HG03064 (cell line): Measurements from ENCODE around the gene NSG1.

Source experiments
- ATAC-seq: cut with Tn5 transposase; IDR thresholded peaks from one replicate; pipeline ENCODE4 v1.9.1; 2021; ENCODE audit warnings: low read depth; ENCODE audit not compliant: unreplicated experiment

NSG1 gene

GRCh38 chr4:4428966-4429875, 42.3 kb downstream of the NSG1 start:
- ATAC-seq, result no peak

- ATAC-seq, result no peak
These were observed 43.7 kb downstream of the NSG1 start for GRCh38 chr4:4430492-4431195.

- no peak for ATAC-seq
These were observed 45.6 kb downstream of the NSG1 start for GRCh38 chr4:4432341-4433125.

GRCh38 chr4:4433941-4434340, 47.0 kb downstream of the NSG1 start:
- ATAC-seq, result no peak

- ATAC-seq, result no peak
These were observed 49.4 kb downstream of the NSG1 start for GRCh38 chr4:4436244-4436823.

- ATAC-seq, result no peak
These were observed 51.0 kb downstream of the NSG1 start for GRCh38 chr4:4437798-4438470.

GRCh38 chr4:4438891-4439290, 52.0 kb downstream of the NSG1 start:
- ATAC-seq, result no peak

- ATAC-seq, result no peak
These were observed 52.9 kb downstream of the NSG1 start for GRCh38 chr4:4439782-4440181.

GRCh38 chr4:4440333-4441061, 53.6 kb downstream of the NSG1 start:
- no peak for ATAC-seq

- no peak for ATAC-seq
These were observed 56.9 kb downstream of the NSG1 start for GRCh38 chr4:4443821-4444220.

- ATAC-seq, result no peak
These were observed 59.5 kb downstream of the NSG1 start for GRCh38 chr4:4446434-4446833.

GRCh38 chr4:4455210-4455865, 68.4 kb downstream of the NSG1 start:
- ATAC-seq, result no peak

GRCh38 chr4:4456351-4456750, 69.4 kb downstream of the NSG1 start:
- no peak for ATAC-seq

- no peak for ATAC-seq
These were observed 70.1 kb downstream of the NSG1 start for GRCh38 chr4:4456816-4457578.

- no peak for ATAC-seq
These were observed 71.1 kb downstream of the NSG1 start for GRCh38 chr4:4457803-4458553.

- no peak for ATAC-seq
These were observed 72.3 kb downstream of the NSG1 start for GRCh38 chr4:4459181-4459580.

GRCh38 chr4:4460759-4461158, 73.9 kb downstream of the NSG1 start:
- ATAC-seq, result no peak

- ATAC-seq, result no peak
These were observed 74.3 kb downstream of the NSG1 start for GRCh38 chr4:4461178-4461577.
